ENCODE data around the gene IL12RB1.
A peak's percentile ranks its signal among the peaks of the same experiment; 100 is the strongest.

IL12RB1 gene

GRCh38 chr19:18085702-18086457 lies 854 bp downstream of the IL12RB1 start:
- no peaks in the 10 kb centered on the region for H3K27me3 Mint-ChIP-seq
- peak overlapping the region; percentile 92 for H3K4me3 Mint-ChIP-seq
- H3K36me3 Mint-ChIP-seq = peaks cover 5% of the 10 kb centered on the region
- no peaks in the 10 kb centered on the region for H3K9me3 Mint-ChIP-seq (ENCODE audit: low read depth)
- H3K27ac Mint-ChIP-seq = peak overlapping the region; percentile 96
- peaks cover 58% of the 10 kb centered on the region for H3K4me1 Mint-ChIP-seq (ENCODE audit: low read depth)

- Mint-ChIP-seq H3K4me1 (ENCODE audit: low read depth) (peaks cover 40% of the 10 kb centered on the region), H3K27me3 (no peaks in the 10 kb centered on the region), H3K4me3 (peak overlapping the region; percentile 14), H3K27ac (no peak overlapping the region), H3K36me3 (peaks cover 5% of the 10 kb centered on the region), H3K9me3 (ENCODE audit: low read depth) (no peaks in the 10 kb centered on the region)
These were observed 2.6 kb downstream of the IL12RB1 start for GRCh38 chr19:18083929-18084684.

- H3K9me3 Mint-ChIP-seq (ENCODE audit: low read depth) = no peaks in the 10 kb centered on the region
- H3K27me3 Mint-ChIP-seq = no peaks in the 10 kb centered on the region
- H3K36me3 Mint-ChIP-seq = no peaks in the 10 kb centered on the region
- no peak overlapping the region for H3K4me3 Mint-ChIP-seq
- H3K4me1 Mint-ChIP-seq (ENCODE audit: low read depth) = peaks cover 10% of the 10 kb centered on the region
- H3K27ac Mint-ChIP-seq = no peak overlapping the region
These were observed 12.5 kb downstream of the IL12RB1 start for GRCh38 chr19:18074192-18074591.

- Mint-ChIP-seq H3K4me3 (no peak overlapping the region), H3K36me3 (no peaks in the 10 kb centered on the region), H3K9me3 (ENCODE audit: low read depth) (no peaks in the 10 kb centered on the region), H3K27ac (peak overlapping the region; percentile 34), H3K27me3 (no peaks in the 10 kb centered on the region), H3K4me1 (ENCODE audit: low read depth) (peaks cover 10% of the 10 kb centered on the region)
These were observed 13.5 kb downstream of the IL12RB1 start for GRCh38 chr19:18073197-18073596.

- no peaks in the 10 kb centered on the region for H3K36me3 Mint-ChIP-seq
- no peak overlapping the region for H3K27ac Mint-ChIP-seq
- no peak overlapping the region for H3K4me3 Mint-ChIP-seq
- H3K27me3 Mint-ChIP-seq = no peaks in the 10 kb centered on the region
- H3K9me3 Mint-ChIP-seq (ENCODE audit: low read depth) = no peaks in the 10 kb centered on the region
- H3K4me1 Mint-ChIP-seq (ENCODE audit: low read depth) = peaks cover 10% of the 10 kb centered on the region
These were observed 14.4 kb downstream of the IL12RB1 start for GRCh38 chr19:18072335-18072734.

- Mint-ChIP-seq H3K27ac (no peak overlapping the region), H3K36me3 (no peaks in the 10 kb centered on the region), H3K9me3 (ENCODE audit: low read depth) (no peaks in the 10 kb centered on the region), H3K27me3 (no peaks in the 10 kb centered on the region), H3K4me3 (no peak overlapping the region), H3K4me1 (ENCODE audit: low read depth) (peaks cover 10% of the 10 kb centered on the region)
These were observed 16.6 kb downstream of the IL12RB1 start for GRCh38 chr19:18070181-18070580.

- H3K36me3 Mint-ChIP-seq = no peaks in the 10 kb centered on the region
- H3K4me3 Mint-ChIP-seq = no peak overlapping the region
- H3K4me1 Mint-ChIP-seq (ENCODE audit: low read depth) = peaks cover 10% of the 10 kb centered on the region
- no peak overlapping the region for H3K27ac Mint-ChIP-seq
- no peaks in the 10 kb centered on the region for H3K9me3 Mint-ChIP-seq (ENCODE audit: low read depth)
- no peaks in the 10 kb centered on the region for H3K27me3 Mint-ChIP-seq
These were observed 17.4 kb downstream of the IL12RB1 start for GRCh38 chr19:18069383-18069782.

- Mint-ChIP-seq H3K4me3 (no peak overlapping the region), H3K27me3 (no peaks in the 10 kb centered on the region), H3K27ac (no peak overlapping the region), H3K9me3 (ENCODE audit: low read depth) (no peaks in the 10 kb centered on the region), H3K4me1 (ENCODE audit: low read depth) (peaks cover 4% of the 10 kb centered on the region), H3K36me3 (peaks cover 1% of the 10 kb centered on the region)
These were observed 18.3 kb downstream of the IL12RB1 start for GRCh38 chr19:18068395-18068794.

- no peaks in the 10 kb centered on the region for H3K27me3 Mint-ChIP-seq
- H3K36me3 Mint-ChIP-seq = peaks cover 3% of the 10 kb centered on the region
- no peak overlapping the region for H3K27ac Mint-ChIP-seq
- no peaks in the 10 kb centered on the region for H3K4me1 Mint-ChIP-seq (ENCODE audit: low read depth)
- H3K4me3 Mint-ChIP-seq = no peak overlapping the region
- no peaks in the 10 kb centered on the region for H3K9me3 Mint-ChIP-seq (ENCODE audit: low read depth)
These were observed 21.6 kb downstream of the IL12RB1 start for GRCh38 chr19:18065173-18065495.

- Mint-ChIP-seq H3K4me3 (no peak overlapping the region), H3K9me3 (ENCODE audit: low read depth) (no peaks in the 10 kb centered on the region), H3K27me3 (no peaks in the 10 kb centered on the region), H3K4me1 (ENCODE audit: low read depth) (peaks cover 3% of the 10 kb centered on the region), H3K27ac (no peak overlapping the region), H3K36me3 (peaks cover 3% of the 10 kb centered on the region)
These were observed 23.3 kb downstream of the IL12RB1 start for GRCh38 chr19:18063463-18063862.

- Mint-ChIP-seq H3K4me1 (ENCODE audit: low read depth) (peaks cover 9% of the 10 kb centered on the region), H3K27ac (no peak overlapping the region), H3K36me3 (peaks cover 3% of the 10 kb centered on the region), H3K4me3 (no peak overlapping the region), H3K9me3 (ENCODE audit: low read depth) (no peaks in the 10 kb centered on the region), H3K27me3 (no peaks in the 10 kb centered on the region)
These were observed 24.7 kb downstream of the IL12RB1 start for GRCh38 chr19:18062028-18062427.

- H3K9me3 Mint-ChIP-seq (ENCODE audit: low read depth) = no peaks in the 10 kb centered on the region
- H3K27me3 Mint-ChIP-seq = no peaks in the 10 kb centered on the region
- H3K27ac Mint-ChIP-seq = no peak overlapping the region
- H3K4me1 Mint-ChIP-seq (ENCODE audit: low read depth) = peaks cover 9% of the 10 kb centered on the region
- H3K4me3 Mint-ChIP-seq = no peak overlapping the region
- H3K36me3 Mint-ChIP-seq = peaks cover 3% of the 10 kb centered on the region
These were observed 26.3 kb downstream of the IL12RB1 start for GRCh38 chr19:18060472-18060871.

- Mint-ChIP-seq H3K36me3 (peaks cover 3% of the 10 kb centered on the region), H3K9me3 (ENCODE audit: low read depth) (no peaks in the 10 kb centered on the region), H3K27ac (no peak overlapping the region), H3K4me3 (no peak overlapping the region), H3K4me1 (ENCODE audit: low read depth) (peaks cover 9% of the 10 kb centered on the region), H3K27me3 (no peaks in the 10 kb centered on the region)
These were observed 26.8 kb downstream of the IL12RB1 start for GRCh38 chr19:18059902-18060301.

GRCh38 chr19:18059297-18059696 lies 27.4 kb downstream of the IL12RB1 start:
- peaks cover 3% of the 10 kb centered on the region for H3K36me3 Mint-ChIP-seq
- no peak overlapping the region for H3K27ac Mint-ChIP-seq

GRCh38 chr19:18058208-18059009 lies 28.3 kb downstream of the IL12RB1 start:
- Mint-ChIP-seq H3K4me1 (ENCODE audit: low read depth) (peaks cover 13% of the 10 kb centered on the region), H3K27me3 (no peaks in the 10 kb centered on the region), H3K36me3 (peaks cover 2% of the 10 kb centered on the region), H3K27ac (no peak overlapping the region), H3K9me3 (ENCODE audit: low read depth) (no peaks in the 10 kb centered on the region), H3K4me3 (no peak overlapping the region)

More at GRCh38 chr19:18059297-18059696, 27.4 kb downstream of the IL12RB1 start:
- no peaks in the 10 kb centered on the region for H3K27me3 Mint-ChIP-seq
- H3K4me3 Mint-ChIP-seq = no peak overlapping the region
- H3K9me3 Mint-ChIP-seq (ENCODE audit: low read depth) = no peaks in the 10 kb centered on the region
- peaks cover 9% of the 10 kb centered on the region for H3K4me1 Mint-ChIP-seq (ENCODE audit: low read depth)
